ENCODE measurements around the gene NOX5. TPM values are rescaled to one million over a fixed set of nuclear protein-coding genes. Genes with fewer than 3 reads are reported as not detected.

The NOX5 gene
- total and polyA plus RNA-seq, 2 donors (not counting 1 experiment from before 2014, with no cell fraction given), result 0.01 to 0.05 TPM

DNA sequence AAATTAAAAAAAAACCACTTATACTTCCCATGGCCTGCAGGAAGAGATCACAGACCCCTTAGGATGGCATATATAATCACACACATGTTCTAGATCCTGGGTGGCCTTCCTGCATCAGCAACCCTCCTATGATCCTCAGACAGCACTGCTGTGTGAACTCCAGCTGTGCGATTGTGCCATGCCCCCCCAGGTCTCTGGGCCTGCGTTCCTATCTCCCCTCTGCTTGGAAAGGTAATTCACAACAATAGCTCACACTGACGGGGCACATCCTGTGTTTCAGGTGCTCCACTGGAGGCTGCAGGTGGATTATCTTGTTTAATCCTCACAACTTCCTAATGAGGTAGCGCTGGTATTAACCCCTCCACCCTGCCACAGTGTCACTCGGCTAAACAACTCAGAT lies 74.8 kb downstream of the NOX5 start:
- POLR2A ChIA-PET, result no interaction called here
- no peaks in the 10 kb centered on the region for H3K4me1 ChIP-seq (ENCODE audit: control insufficient read depth in 2 of 2, insufficient read depth in 2 of 2, low read length in 2 of 2)
- 100% methylated on average over 3 of the region's 5 CpGs for WGBS (ENCODE audit: insufficient coverage)

DNA sequence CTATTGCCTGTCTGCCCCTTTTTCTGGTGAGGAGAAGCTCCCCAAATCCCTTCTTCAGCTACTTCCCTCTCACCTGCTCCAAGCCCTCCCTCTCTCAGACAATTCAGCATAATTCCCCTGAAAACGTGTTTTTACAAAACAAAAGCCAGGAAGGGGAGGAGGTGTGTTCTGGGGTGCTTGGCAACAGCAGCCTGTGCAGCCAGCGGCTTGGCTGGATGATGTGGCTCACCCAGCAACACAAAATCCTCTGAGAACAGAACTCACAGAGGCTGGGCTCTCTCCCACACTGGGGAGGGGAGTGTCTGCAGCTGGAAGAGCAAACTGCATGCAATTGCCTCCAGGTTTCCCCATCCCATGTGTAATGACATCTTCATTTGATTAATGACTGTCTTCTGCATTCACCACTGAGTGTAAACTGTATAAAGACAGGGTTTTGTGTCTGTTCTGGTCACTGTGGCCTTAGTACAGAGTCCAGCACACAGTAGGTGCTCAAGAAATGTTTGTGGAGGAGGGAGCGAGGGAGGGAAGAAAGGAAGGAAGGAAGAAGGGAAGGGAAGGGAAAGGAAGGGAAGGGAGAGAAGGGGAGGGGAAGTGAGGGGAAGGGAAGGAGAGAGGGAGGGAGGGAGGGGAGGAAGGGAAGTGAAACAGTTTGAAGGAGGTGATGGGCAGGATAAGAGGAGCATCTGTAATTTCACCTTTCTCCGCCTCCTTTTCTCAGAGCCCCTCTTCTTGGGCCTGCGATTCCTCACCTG lies 75.9 kb downstream of the NOX5 start:
- Mint-ChIP-seq H3K9me3 (ENCODE audit: insufficient read depth) (no peaks in the 10 kb centered on the region), H3K4me3 (no peak overlapping the region), H3K27me3 (peaks cover 42% of the 10 kb centered on the region), H3K27ac (no peak overlapping the region), H3K4me1 (no peaks in the 10 kb centered on the region)
- WGBS (ENCODE audit: insufficient coverage), result 58% methylated on average over 1 of the region's 5 CpGs
- H3K9me3 ChIP-seq (ENCODE audit: control extremely low read depth in 1 of 3, control insufficient read depth in 2 of 3, insufficient read depth in 1 of 3, low read length in 2 of 3), result no peaks in the 10 kb centered on the region
- no peak overlapping the region for H3K4me3 ChIP-seq (ENCODE audit: control extremely low read depth in 1 of 5, extremely low read depth in 1 of 5, insufficient read depth in 1 of 5, low read depth in 2 of 5, low read length in 4 of 5)
- H3K27ac ChIP-seq (ENCODE audit: low read length in 2 of 2), result no peak overlapping the region
- no peaks in the 10 kb centered on the region for H3K79me2 ChIP-seq (ENCODE audit: control insufficient read depth, insufficient read depth, low read length)
- H3K4me2 ChIP-seq (replicated peaks; ENCODE audit: low read depth, low read length, poor library complexity, severe bottlenecking), result no peak overlapping the region
- H3K27me3 ChIP-seq (replicated peaks in 1 of 4; ENCODE audit: control extremely low read depth in 1 of 4, control insufficient read depth in 3 of 4, insufficient read depth in 4 of 4, low read length in 3 of 4), result peaks cover 0 to 9% (median 0%) of the 10 kb centered on the region in 4 experiments
- H3K36me3 ChIP-seq (replicated peaks in 1 of 2; ENCODE audit: control extremely low read depth in 1 of 2, control insufficient read depth in 1 of 2, extremely low read depth in 1 of 2, insufficient read depth in 2 of 2, low read length in 1 of 2), result no peaks in the 10 kb centered on the region
- H4K20me1 ChIP-seq (ENCODE audit: control insufficient read depth, insufficient read depth, low read length, poor library complexity, severe bottlenecking), result no peaks in the 10 kb centered on the region
- TF ChIP-seq, protein P1, sequence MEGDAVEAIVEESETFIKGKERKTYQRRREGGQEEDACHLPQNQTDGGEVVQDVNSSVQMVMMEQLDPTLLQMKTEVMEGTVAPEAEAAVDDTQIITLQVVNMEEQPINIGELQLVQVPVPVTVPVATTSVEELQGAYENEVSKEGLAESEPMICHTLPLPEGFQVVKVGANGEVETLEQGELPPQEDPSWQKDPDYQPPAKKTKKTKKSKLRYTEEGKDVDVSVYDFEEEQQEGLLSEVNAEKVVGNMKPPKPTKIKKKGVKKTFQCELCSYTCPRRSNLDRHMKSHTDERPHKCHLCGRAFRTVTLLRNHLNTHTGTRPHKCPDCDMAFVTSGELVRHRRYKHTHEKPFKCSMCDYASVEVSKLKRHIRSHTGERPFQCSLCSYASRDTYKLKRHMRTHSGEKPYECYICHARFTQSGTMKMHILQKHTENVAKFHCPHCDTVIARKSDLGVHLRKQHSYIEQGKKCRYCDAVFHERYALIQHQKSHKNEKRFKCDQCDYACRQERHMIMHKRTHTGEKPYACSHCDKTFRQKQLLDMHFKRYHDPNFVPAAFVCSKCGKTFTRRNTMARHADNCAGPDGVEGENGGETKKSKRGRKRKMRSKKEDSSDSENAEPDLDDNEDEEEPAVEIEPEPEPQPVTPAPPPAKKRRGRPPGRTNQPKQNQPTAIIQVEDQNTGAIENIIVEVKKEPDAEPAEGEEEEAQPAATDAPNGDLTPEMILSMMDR (IDR thresholded peaks at IDR 0.05), result no peak
- TF ChIP-seq EZH2 (IDR thresholded peaks at IDR 0.05; ENCODE audit: borderline replicate concordance, insufficient read depth, low read depth, low read length, poor library complexity, severe bottlenecking), result no peak
- ATAC-seq (ENCODE audit: low read depth), result no peak
- ChIA-PET CTCF (no interaction called here), POLR2A (no interaction called here)
- intact Hi-C loops (cut with micrococcal nuclease), result no loop called here
- DNase-seq, result no peak
- no peak overlapping the region for H2AFZ ChIP-seq (ENCODE audit: insufficient read depth, low read depth, low read length, poor library complexity, severe bottlenecking)
- no peaks in the 10 kb centered on the region for H3K4me1 ChIP-seq (ENCODE audit: control insufficient read depth in 2 of 2, insufficient read depth in 2 of 2, low read length in 2 of 2)
- no peak overlapping the region for H3K9ac ChIP-seq (ENCODE audit: low read length)

More for the DNA sequence above, 74.8 kb downstream of the NOX5 start:
- intact Hi-C loops (cut with micrococcal nuclease), result no loop called here
- Mint-ChIP-seq H3K4me3 (no peak overlapping the region), H3K4me1 (no peaks in the 10 kb centered on the region), H3K9me3 (ENCODE audit: insufficient read depth) (no peaks in the 10 kb centered on the region), H3K27me3 (peaks cover 49% of the 10 kb centered on the region), H3K27ac (no peak overlapping the region)
- Histone ChIP-seq H3K79me2 (ENCODE audit: control insufficient read depth, insufficient read depth, low read length) (no peaks in the 10 kb centered on the region), H3K4me3 (ENCODE audit: control extremely low read depth in 1 of 5, extremely low read depth in 1 of 5, insufficient read depth in 1 of 5, low read depth in 2 of 5, low read length in 4 of 5) (no peak overlapping the region), H2AFZ (ENCODE audit: insufficient read depth, low read depth, low read length, poor library complexity, severe bottlenecking) (no peak overlapping the region), H3K36me3 (replicated peaks in 1 of 2; ENCODE audit: control extremely low read depth in 1 of 2, control insufficient read depth in 1 of 2, extremely low read depth in 1 of 2, insufficient read depth in 2 of 2, low read length in 1 of 2) (no peaks in the 10 kb centered on the region), H3K9me3 (ENCODE audit: control extremely low read depth in 1 of 3, control insufficient read depth in 2 of 3, insufficient read depth in 1 of 3, low read length in 2 of 3) (no peaks in the 10 kb centered on the region), H3K4me2 (replicated peaks; ENCODE audit: low read depth, low read length, poor library complexity, severe bottlenecking) (no peak overlapping the region), H4K20me1 (ENCODE audit: control insufficient read depth, insufficient read depth, low read length, poor library complexity, severe bottlenecking) (no peaks in the 10 kb centered on the region), H3K9ac (ENCODE audit: low read length) (no peak overlapping the region), H3K27me3 (replicated peaks in 1 of 4; ENCODE audit: control extremely low read depth in 1 of 4, control insufficient read depth in 3 of 4, insufficient read depth in 4 of 4, low read length in 3 of 4) (peaks cover 0 to 9% (median 0%) of the 10 kb centered on the region in 4 experiments), H3K27ac (ENCODE audit: low read length in 2 of 2) (no peak overlapping the region)
- no peak for ATAC-seq (ENCODE audit: low read depth)
- no peak for DNase-seq
- no peak for TF ChIP-seq EZH2 (IDR thresholded peaks at IDR 0.05; ENCODE audit: borderline replicate concordance, insufficient read depth, low read depth, low read length, poor library complexity, severe bottlenecking)
- TF ChIP-seq, protein P1 (IDR thresholded peaks at IDR 0.05), result no peak
- CTCF ChIA-PET, result no interaction called here
